ENCODE data around the gene ZBTB16.

DNA sequence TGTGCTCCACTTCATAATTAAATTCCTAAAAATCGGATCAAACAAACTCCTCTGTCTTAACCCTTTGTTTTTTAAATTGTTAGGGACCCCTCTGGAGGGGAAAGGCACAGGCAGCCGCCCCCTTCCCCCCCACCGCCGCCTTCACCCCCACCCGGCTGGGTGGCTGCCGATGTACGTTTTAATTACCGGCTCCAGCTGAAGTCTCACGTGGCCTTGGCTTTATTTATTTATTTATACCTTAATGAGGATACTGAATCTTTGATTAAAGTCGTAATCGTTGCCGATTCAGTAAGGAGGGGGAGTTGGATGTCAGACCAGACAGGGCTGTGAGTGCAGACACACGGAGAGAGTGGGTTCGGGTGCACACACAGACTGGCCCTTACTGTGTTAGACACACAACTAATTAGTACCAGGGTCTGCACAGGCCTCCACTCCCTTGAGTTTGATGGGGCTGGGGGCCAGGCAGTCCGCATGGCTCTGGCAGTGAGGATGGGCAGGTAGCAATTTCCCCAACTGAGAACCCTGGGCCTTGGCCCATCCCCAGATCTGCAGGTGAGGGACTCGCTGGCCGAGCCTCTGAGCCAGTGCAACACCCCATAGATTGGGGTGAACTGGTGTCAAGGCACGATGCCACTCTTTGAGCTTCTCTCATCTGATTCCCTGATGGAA is 185.3 kb downstream of the ZBTB16 start:
- no peak for TF ChIP-seq EZH2 (IDR thresholded peaks at IDR 0.05; ENCODE audit: borderline replicate concordance, low read depth, low read length, severe bottlenecking)
- TF ChIP-seq, protein P1, sequence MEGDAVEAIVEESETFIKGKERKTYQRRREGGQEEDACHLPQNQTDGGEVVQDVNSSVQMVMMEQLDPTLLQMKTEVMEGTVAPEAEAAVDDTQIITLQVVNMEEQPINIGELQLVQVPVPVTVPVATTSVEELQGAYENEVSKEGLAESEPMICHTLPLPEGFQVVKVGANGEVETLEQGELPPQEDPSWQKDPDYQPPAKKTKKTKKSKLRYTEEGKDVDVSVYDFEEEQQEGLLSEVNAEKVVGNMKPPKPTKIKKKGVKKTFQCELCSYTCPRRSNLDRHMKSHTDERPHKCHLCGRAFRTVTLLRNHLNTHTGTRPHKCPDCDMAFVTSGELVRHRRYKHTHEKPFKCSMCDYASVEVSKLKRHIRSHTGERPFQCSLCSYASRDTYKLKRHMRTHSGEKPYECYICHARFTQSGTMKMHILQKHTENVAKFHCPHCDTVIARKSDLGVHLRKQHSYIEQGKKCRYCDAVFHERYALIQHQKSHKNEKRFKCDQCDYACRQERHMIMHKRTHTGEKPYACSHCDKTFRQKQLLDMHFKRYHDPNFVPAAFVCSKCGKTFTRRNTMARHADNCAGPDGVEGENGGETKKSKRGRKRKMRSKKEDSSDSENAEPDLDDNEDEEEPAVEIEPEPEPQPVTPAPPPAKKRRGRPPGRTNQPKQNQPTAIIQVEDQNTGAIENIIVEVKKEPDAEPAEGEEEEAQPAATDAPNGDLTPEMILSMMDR (IDR thresholded peaks at IDR 0.05; ENCODE audit: extremely low read depth in 1 of 2, insufficient read depth in 1 of 2, low read depth in 1 of 2, low read length in 2 of 2) = no peak
- TF ChIP-seq, protein P2, sequence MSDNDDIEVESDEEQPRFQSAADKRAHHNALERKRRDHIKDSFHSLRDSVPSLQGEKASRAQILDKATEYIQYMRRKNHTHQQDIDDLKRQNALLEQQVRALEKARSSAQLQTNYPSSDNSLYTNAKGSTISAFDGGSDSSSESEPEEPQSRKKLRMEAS (IDR thresholded peaks at IDR 0.05; ENCODE audit: insufficient read depth, insufficient read length) = no peak
- TF ChIP-seq FOS (IDR thresholded peaks at IDR 0.05; ENCODE audit: borderline replicate concordance, insufficient read depth, low read length) = no peak
- TF ChIP-seq POLR2AphosphoS5 (IDR thresholded peaks at IDR 0.05; ENCODE audit: insufficient read depth, low read depth, low read length) = no peak
- no peak for TF ChIP-seq POLR2A (IDR thresholded peaks at IDR 0.05; ENCODE audit: low read depth, low read length)
- TF ChIP-seq JUN (IDR thresholded peaks at IDR 0.05; ENCODE audit: borderline replicate concordance, insufficient read depth, insufficient read length, low read depth) = no peak

All from endothelial cell of umbilical vein (primary cell).